ENCODE results near the gene TNS3.
"Not testable (repeated sequence)": the region's sequence is repeated elsewhere in the genome, so short reads cannot be mapped to it uniquely, and the experiment has no call there.

The TNS3 gene

DNA sequence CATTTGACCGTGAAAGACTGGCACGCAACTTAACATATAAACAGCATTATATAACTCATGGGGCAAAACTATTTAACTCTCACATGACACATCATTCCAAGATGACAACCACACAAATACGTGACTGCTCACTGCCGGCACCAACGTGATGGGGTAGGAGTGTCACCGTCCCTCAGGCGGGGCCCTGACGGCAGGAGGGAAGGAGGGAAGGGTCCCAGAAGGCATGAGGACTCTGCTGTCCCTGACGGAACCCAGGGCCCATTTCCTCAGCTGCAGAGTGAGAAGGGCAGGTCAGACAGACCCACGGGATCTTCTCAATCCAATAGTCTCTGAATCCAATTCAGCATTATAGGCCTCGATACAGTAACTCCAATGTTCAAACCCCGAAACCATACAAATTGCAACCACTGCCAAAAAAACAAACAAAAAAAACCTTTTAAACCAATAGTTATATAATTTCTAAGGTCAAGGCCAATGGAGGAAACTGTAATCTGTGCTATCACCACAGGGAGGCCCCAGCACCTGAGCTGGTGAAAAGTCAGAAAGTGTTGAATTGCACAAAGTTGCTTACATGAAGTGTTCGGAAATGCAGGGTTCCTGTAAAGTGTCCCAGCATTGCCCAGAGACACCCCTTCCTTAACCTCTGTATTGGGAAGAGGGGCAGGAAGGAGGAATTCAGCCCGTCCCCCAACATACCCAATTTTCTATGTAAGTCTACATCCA lies 137.4 kb downstream of the TNS3 start:
- ChIA-PET POLR2A (no interaction called here), CTCF (interaction anchor here (0.7 to 4.3 kb wide), 10 partner anchors 9 to 375 kb away, joined by 3 to 24 read pairs (median 4); no protein-coding TSS in a partner anchor)
- DNase-seq (ENCODE audit: extremely low spot score): peak; percentile 46
- TF ChIP-seq, protein P1, sequence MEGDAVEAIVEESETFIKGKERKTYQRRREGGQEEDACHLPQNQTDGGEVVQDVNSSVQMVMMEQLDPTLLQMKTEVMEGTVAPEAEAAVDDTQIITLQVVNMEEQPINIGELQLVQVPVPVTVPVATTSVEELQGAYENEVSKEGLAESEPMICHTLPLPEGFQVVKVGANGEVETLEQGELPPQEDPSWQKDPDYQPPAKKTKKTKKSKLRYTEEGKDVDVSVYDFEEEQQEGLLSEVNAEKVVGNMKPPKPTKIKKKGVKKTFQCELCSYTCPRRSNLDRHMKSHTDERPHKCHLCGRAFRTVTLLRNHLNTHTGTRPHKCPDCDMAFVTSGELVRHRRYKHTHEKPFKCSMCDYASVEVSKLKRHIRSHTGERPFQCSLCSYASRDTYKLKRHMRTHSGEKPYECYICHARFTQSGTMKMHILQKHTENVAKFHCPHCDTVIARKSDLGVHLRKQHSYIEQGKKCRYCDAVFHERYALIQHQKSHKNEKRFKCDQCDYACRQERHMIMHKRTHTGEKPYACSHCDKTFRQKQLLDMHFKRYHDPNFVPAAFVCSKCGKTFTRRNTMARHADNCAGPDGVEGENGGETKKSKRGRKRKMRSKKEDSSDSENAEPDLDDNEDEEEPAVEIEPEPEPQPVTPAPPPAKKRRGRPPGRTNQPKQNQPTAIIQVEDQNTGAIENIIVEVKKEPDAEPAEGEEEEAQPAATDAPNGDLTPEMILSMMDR (IDR thresholded peaks at IDR 0.05; ENCODE audit: control extremely low read depth, extremely low read depth, low read depth, missing control alignments): peak; percentile 51

DNA sequence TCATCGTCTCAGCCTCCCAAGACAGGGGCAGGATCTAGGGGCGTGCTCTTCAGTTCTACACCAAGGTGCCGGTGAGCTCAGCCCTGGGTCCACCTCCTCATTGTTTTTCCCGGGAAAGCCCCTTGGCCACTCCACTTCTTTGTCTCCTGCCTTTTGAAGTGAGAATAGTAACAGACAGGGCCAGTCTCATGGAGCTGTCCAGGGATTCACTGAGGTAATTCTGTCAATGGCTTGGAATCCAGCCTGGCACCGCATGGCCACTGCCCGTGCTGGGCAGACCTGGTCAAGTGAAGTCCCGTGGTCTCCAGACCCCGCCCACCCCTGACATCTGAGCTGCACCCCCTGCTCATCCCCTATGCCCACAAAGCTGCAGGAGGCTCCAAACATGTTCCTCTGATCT lies 138.9 kb downstream of the TNS3 start:
- POLR2A ChIA-PET: no interaction called here
- no peak for DNase-seq (ENCODE audit: extremely low spot score)
- TF ChIP-seq, protein P1 (IDR thresholded peaks at IDR 0.05; ENCODE audit: control extremely low read depth, extremely low read depth, low read depth, missing control alignments): no peak
- CTCF ChIA-PET: interaction anchor here (1.1 to 4.3 kb wide), 2 partner anchors 365 to 377 kb away, joined by 3 to 24 read pairs; no protein-coding TSS in a partner anchor

DNA sequence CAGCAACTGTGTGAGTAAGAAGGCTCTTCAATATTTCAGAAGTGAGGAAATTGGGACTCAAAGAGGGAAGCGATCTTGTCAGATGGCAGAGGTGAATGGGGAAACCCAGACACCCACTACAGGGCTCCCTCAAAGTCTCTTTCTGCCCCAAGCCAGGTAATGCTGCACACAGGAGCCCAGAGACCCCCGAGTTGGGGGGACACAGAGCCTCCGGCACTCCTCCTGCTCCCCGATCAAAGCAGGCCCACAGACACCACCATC lies 139.4 kb downstream of the TNS3 start:
- POLR2A ChIA-PET: no interaction called here
- TF ChIP-seq, protein P1 (IDR thresholded peaks at IDR 0.05; ENCODE audit: control extremely low read depth, extremely low read depth, low read depth, missing control alignments): no peak
- no peak for DNase-seq (ENCODE audit: extremely low spot score)
- CTCF ChIA-PET: interaction anchor here (4.3 kb wide), 1 partner anchor 377 kb away, joined by 24 read pairs; no protein-coding TSS in a partner anchor

DNA sequence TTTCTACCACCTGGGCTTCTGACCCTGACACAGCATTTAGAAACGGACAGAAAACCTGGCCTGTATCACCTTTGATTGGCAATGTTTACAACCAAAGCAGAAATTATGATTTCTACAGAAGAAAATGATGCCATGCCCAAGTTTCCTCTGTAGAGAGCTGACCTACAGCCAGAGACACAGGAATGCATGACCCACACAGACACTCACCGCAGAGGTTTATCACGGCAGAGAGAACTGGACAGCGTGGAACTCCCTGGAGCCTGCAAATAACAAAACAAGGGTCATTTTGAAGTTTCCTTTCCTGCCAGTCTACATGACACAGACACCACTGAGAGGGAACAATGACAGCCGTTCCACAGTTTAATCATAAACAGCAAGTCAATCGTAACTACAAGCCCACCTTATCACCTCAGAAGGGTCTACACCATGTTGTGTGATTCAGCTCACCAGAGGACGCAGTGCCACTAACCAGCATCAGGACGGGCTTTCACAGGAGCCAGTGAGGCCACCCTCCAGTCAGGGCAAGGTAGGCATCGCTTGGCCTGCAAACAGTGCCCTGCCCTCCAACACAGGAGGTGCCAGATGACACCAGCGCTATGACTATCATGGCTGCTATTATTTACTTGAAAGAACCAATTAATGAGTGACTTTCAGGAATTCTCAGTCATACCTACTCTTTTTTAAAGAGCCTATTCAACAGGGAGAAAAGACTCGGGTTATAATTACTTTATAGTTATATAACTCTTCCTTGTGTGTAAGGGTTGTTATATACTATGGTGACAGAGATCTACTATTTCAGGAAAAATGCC lies 139.9 kb downstream of the TNS3 start:
- TF ChIP-seq, protein P1 (IDR thresholded peaks at IDR 0.05; ENCODE audit: control extremely low read depth, extremely low read depth, low read depth, missing control alignments): no peak
- POLR2A ChIA-PET: no interaction called here
- CTCF ChIA-PET: interaction anchor here (4.3 kb wide), 1 partner anchor 378 kb away, joined by 24 read pairs; no protein-coding TSS in a partner anchor

GRCh38 chr7:47441048-47441447 lies 140.9 kb downstream of the TNS3 start:
- POLR2A ChIA-PET; CTCF ChIA-PET; DNase-seq (ENCODE audit: extremely low spot score): not testable (repeated sequence)

More for the DNA sequence above, 139.9 kb downstream of the TNS3 start:
- no peak for DNase-seq (ENCODE audit: extremely low spot score)

GRCh38 chr7:47440320-47440719 lies 141.6 kb downstream of the TNS3 start:
- no peak for DNase-seq (ENCODE audit: extremely low spot score)
- POLR2A ChIA-PET: no interaction called here
- CTCF ChIA-PET: interaction anchor here (2.1 kb wide), 1 partner anchor 84 kb away, joined by 5 read pairs; no protein-coding TSS in a partner anchor
- TF ChIP-seq, protein P1 (IDR thresholded peaks at IDR 0.05; ENCODE audit: control extremely low read depth, extremely low read depth, low read depth, missing control alignments): no peak

- ChIA-PET CTCF (interaction anchor here (1.3 to 2.1 kb wide), 3 partner anchors 10 to 380 kb away, joined by 3 to 5 read pairs (median 4); no protein-coding TSS in a partner anchor), POLR2A (no interaction called here)
- no peak for DNase-seq (ENCODE audit: extremely low spot score)
- TF ChIP-seq, protein P1 (IDR thresholded peaks at IDR 0.05; ENCODE audit: control extremely low read depth, extremely low read depth, low read depth, missing control alignments): no peak
Measured at GRCh38 chr7:47439181-47439667, 142.7 kb downstream of the TNS3 start.

Data from GM10248 (cell line).